ENCODE results near the gene ZGRF1. TPM values are rescaled to one million over a fixed set of nuclear protein-coding genes. Genes with fewer than 3 reads are reported as not detected.

The ZGRF1 gene
- total RNA-seq, 1 donor from 2014 or later, result 128 TPM

- H3K4me3 Mint-ChIP-seq, result peak overlapping the region; percentile 93
- H3K9ac ChIP-seq, result no peak overlapping the region
Observed at GRCh38 chr4:112514647-112515197, 122.0 kb downstream of the ZGRF1 start.

DNA sequence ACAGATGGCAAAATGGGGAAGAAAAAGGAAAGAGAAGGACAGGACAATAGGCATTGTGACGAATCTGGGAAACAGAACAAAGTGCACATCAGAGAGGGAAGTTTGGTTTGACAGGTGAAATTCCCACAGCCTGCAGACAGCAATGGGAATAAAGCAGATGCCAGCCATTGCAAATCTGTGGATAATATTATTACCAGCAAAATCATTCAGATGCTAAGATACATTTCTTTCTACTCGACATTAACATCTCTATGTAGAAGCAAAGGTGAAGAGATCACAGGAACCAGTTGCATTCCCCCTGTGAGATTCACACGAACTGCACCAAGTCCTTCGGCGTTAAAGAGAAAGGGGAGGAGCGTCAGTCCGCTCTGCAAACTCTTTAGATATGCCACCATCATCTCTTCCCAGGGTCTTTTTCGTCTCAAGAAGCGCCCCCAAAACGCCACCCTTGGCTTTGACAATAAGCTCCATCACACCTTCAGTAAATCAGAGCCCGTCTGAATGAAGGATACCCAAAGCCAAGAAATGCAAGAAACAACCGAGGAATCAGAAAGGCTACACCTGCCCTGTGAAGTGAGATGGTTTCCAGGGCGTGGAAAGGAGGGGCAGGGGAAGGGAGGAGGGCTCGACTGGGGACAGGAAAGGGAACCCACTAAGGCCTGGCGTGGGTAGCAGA lies 122.6 kb downstream of the ZGRF1 start:
- Mint-ChIP-seq H3K36me3 (peaks cover 1% of the 10 kb centered on the region), H3K4me3 (peak overlapping the region; percentile 93), H3K4me1 (peaks cover 60% of the 10 kb centered on the region), H3K27me3 (ENCODE audit: insufficient read depth, low read depth) (peaks cover 82% of the 10 kb centered on the region), H3K9me3 (peaks cover 8% of the 10 kb centered on the region), H3K27ac (no peak overlapping the region)
- H3K4me1 ChIP-seq, result peaks cover 59% of the 10 kb centered on the region
- H2AFZ ChIP-seq (replicated peaks), result no peak overlapping the region
- no peak overlapping the region for H3K9ac ChIP-seq
- H3K9me3 ChIP-seq (ENCODE audit: low read depth), result no peaks in the 10 kb centered on the region
- peaks cover 73% of the 10 kb centered on the region for H3F3A ChIP-seq (ENCODE audit: low read depth)
- no peak overlapping the region for H3K27ac ChIP-seq
- H3K4me2 ChIP-seq, result peak overlapping the region; percentile 93
- no peaks in the 10 kb centered on the region for H3K79me2 ChIP-seq (ENCODE audit: low read depth)
- peak overlapping the region; percentile 51 for H3K4me3 ChIP-seq
- peaks cover 99% of the 10 kb centered on the region for H3K27me3 ChIP-seq
- DNase-seq (ENCODE audit: low spot score), result peak; percentile 66
- no peaks in the 10 kb centered on the region for H3K36me3 ChIP-seq
- peak; percentile 82 for TF ChIP-seq EZH2 (IDR thresholded peaks at IDR 0.05)
- TF ChIP-seq EZH2phosphoT487 (IDR thresholded peaks at IDR 0.05), result peak; percentile 78
- TF ChIP-seq, protein P1, sequence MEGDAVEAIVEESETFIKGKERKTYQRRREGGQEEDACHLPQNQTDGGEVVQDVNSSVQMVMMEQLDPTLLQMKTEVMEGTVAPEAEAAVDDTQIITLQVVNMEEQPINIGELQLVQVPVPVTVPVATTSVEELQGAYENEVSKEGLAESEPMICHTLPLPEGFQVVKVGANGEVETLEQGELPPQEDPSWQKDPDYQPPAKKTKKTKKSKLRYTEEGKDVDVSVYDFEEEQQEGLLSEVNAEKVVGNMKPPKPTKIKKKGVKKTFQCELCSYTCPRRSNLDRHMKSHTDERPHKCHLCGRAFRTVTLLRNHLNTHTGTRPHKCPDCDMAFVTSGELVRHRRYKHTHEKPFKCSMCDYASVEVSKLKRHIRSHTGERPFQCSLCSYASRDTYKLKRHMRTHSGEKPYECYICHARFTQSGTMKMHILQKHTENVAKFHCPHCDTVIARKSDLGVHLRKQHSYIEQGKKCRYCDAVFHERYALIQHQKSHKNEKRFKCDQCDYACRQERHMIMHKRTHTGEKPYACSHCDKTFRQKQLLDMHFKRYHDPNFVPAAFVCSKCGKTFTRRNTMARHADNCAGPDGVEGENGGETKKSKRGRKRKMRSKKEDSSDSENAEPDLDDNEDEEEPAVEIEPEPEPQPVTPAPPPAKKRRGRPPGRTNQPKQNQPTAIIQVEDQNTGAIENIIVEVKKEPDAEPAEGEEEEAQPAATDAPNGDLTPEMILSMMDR (IDR thresholded peaks at IDR 0.05), result no peak
- H4K20me1 ChIP-seq (ENCODE audit: low read depth), result peaks cover 63% of the 10 kb centered on the region

More at GRCh38 chr4:112514647-112515197, 122.0 kb downstream of the ZGRF1 start:
- H3K79me2 ChIP-seq (ENCODE audit: low read depth), result no peaks in the 10 kb centered on the region
- no peaks in the 10 kb centered on the region for H3K36me3 ChIP-seq
- no peaks in the 10 kb centered on the region for H3K9me3 ChIP-seq (ENCODE audit: low read depth)
- peaks cover 66% of the 10 kb centered on the region for H4K20me1 ChIP-seq (ENCODE audit: low read depth)
- peaks cover 58% of the 10 kb centered on the region for H3K4me1 ChIP-seq
- no peak overlapping the region for H3K27ac ChIP-seq
- TF ChIP-seq, protein P1 (IDR thresholded peaks at IDR 0.05), result peak; percentile 49
- TF ChIP-seq EZH2phosphoT487 (IDR thresholded peaks at IDR 0.05) (peak; percentile 63), EZH2 (IDR thresholded peaks at IDR 0.05) (peak; percentile 80)
- Mint-ChIP-seq H3K27ac (peak overlapping the region; percentile 61), H3K27me3 (ENCODE audit: insufficient read depth, low read depth) (peaks cover 82% of the 10 kb centered on the region), H3K9me3 (peaks cover 8% of the 10 kb centered on the region), H3K36me3 (peaks cover 1% of the 10 kb centered on the region), H3K4me1 (peaks cover 57% of the 10 kb centered on the region)
- peaks cover 99% of the 10 kb centered on the region for H3K27me3 ChIP-seq
- peak; percentile 64 for DNase-seq (ENCODE audit: low spot score)
- H3F3A ChIP-seq (ENCODE audit: low read depth), result peaks cover 71% of the 10 kb centered on the region
- H3K4me2 ChIP-seq, result peak overlapping the region; percentile 93
- no peak overlapping the region for H2AFZ ChIP-seq (replicated peaks)
- H3K4me3 ChIP-seq, result peak overlapping the region; percentile 51

DNA sequence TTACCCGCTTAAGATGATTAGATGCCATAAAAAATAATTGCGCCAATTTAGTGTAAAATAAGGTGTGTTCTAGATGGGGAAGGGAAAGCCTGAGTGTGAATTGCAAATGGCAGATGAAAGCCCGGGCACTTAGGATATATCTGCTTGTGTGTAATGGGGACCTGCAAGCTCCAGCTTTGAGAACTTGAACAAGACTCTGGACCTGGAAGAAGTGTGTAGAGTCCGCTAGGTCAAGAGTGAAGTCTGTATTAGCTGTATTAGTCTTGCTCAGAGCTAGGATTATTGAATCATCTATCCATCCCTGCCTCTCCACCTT lies 124.9 kb downstream of the ZGRF1 start:
- Histone ChIP-seq H2AFZ (replicated peaks) (no peak overlapping the region), H3K27ac (no peak overlapping the region), H4K20me1 (ENCODE audit: low read depth) (peaks cover 44% of the 10 kb centered on the region), H3K9ac (no peak overlapping the region), H3K36me3 (no peaks in the 10 kb centered on the region), H3K4me3 (no peak overlapping the region), H3K4me2 (peak overlapping the region; percentile 85), H3K79me2 (ENCODE audit: low read depth) (no peaks in the 10 kb centered on the region), H3K9me3 (ENCODE audit: low read depth) (no peaks in the 10 kb centered on the region), H3K27me3 (peaks cover 99% of the 10 kb centered on the region), H3K4me1 (peaks cover 55% of the 10 kb centered on the region), H3F3A (ENCODE audit: low read depth) (peaks cover 65% of the 10 kb centered on the region)
- peaks cover 8% of the 10 kb centered on the region for H3K9me3 Mint-ChIP-seq
- peaks cover 1% of the 10 kb centered on the region for H3K36me3 Mint-ChIP-seq
- peak overlapping the region; percentile 81 for H3K4me3 Mint-ChIP-seq
- peaks cover 76% of the 10 kb centered on the region for H3K27me3 Mint-ChIP-seq (ENCODE audit: insufficient read depth, low read depth)
- H3K27ac Mint-ChIP-seq, result no peak overlapping the region
- TF ChIP-seq EZH2phosphoT487 (IDR thresholded peaks at IDR 0.05), result no peak
- no peak for TF ChIP-seq EZH2 (IDR thresholded peaks at IDR 0.05)
- TF ChIP-seq, protein P1 (IDR thresholded peaks at IDR 0.05), result no peak
- H3K4me1 Mint-ChIP-seq, result peaks cover 50% of the 10 kb centered on the region
- DNase-seq (ENCODE audit: low spot score), result no peak
